Activated CD4-positive, alpha-beta T cell treated with anti-CD3 and anti-CD28 coated beads, Interleukin-2, amount 10 ng/mL, durations not matched to agents 7 days and 5 days (primary cell): ENCODE results near the gene ZNF652. TPM values are rescaled to one million over a fixed set of nuclear protein-coding genes. Genes with fewer than 3 reads are reported as not detected.

Source experiments
- CTCF ChIA-PET: fragments of 350-600 bp; sonication (Branson Sonifier 250); formaldehyde crosslinking; loops from one replicate; lab custom pipeline; 2021; ENCODE audit warnings: antibody characterized with exemption; lab: Charles Lee
- POLR2A ChIA-PET: fragments of 350-600 bp; sonication (Branson Sonifier 250); formaldehyde crosslinking; loops from one replicate; lab custom pipeline; 2021; ENCODE audit warnings: antibody characterized with exemption; lab: Charles Lee
- DNase-seq: peaks from one replicate; pipeline ENCODE4 v3.0.0-alpha.2; 2020
- H3K27ac Mint-ChIP-seq: one replicate; pipeline ENCODE4 v1.8.0; 2021; ENCODE audit warnings: mild to moderate bottlenecking, moderate library complexity, mixed read lengths
- H3K27me3 Mint-ChIP-seq: one replicate; pipeline ENCODE4 v1.8.0; 2021; ENCODE audit warnings: mixed read lengths
- H3K36me3 Mint-ChIP-seq: one replicate; pipeline ENCODE4 v1.8.0; 2021; ENCODE audit warnings: low read depth, mixed read lengths
- H3K4me1 Mint-ChIP-seq: one replicate; pipeline ENCODE4 v1.8.0; 2021; ENCODE audit warnings: mixed read lengths
- H3K4me3 Mint-ChIP-seq: one replicate; pipeline ENCODE4 v1.8.0; 2021; ENCODE audit warnings: mild to moderate bottlenecking, moderate library complexity, mixed read lengths
- H3K9me3 Mint-ChIP-seq: one replicate; pipeline ENCODE4 v1.8.0; 2021; ENCODE audit warnings: mixed read lengths
- total RNA-seq, 2 experiments: library from RNA; stranded (reverse); gene quantifications; one replicate each; pipeline ENCODE4 v1.2.3, GENCODE V29; 2021

ZNF652 gene
- total RNA-seq = 10 to 100 TPM; 32.1 to 36.2 TPM

GRCh38 chr17:49361902-49362722 is at the start of gene ZNF652:
Gene ZNF652, minus strand, starts transcription at chr17:49362250. Its CDS starts 44,525 bp downstream, at chr17:49317725.
- Mint-ChIP-seq H3K4me1 (peaks cover 63% of the 10 kb centered on the region), H3K4me3 (peak within 1 kb of the TSS; percentile 89), H3K36me3 (peaks cover 8% of the 10 kb centered on the region), H3K27ac (peak within 1 kb of the TSS; percentile 96), H3K27me3 (no peaks in the 10 kb centered on the region), H3K9me3 (no peaks in the 10 kb centered on the region)
- POLR2A ChIA-PET = interaction anchor here (0.7 kb wide), 1 partner anchor 102 kb away, joined by 3 read pairs; no protein-coding TSS in a partner anchor
- peak; percentile 95 for DNase-seq
- CTCF ChIA-PET = interaction anchor here (0.9 to 2.0 kb wide), 2 partner anchors 15 to 32 kb away, joined by 4 to 5 read pairs; no protein-coding TSS in a partner anchor

- no peak overlapping the region for H3K4me3 Mint-ChIP-seq
- no peak for DNase-seq
- no peaks in the 10 kb centered on the region for H3K27me3 Mint-ChIP-seq
- H3K27ac Mint-ChIP-seq = no peak overlapping the region
- POLR2A ChIA-PET = no interaction called here
- H3K36me3 Mint-ChIP-seq = peaks cover 53% of the 10 kb centered on the region
- CTCF ChIA-PET = interaction anchor here (0.9 to 3.9 kb wide), 7 partner anchors 11 to 161 kb away, joined by 3 to 28 read pairs (median 4); no protein-coding TSS in a partner anchor
- peaks cover 40% of the 10 kb centered on the region for H3K4me1 Mint-ChIP-seq
- no peaks in the 10 kb centered on the region for H3K9me3 Mint-ChIP-seq
Observed at GRCh38 chr17:49409066-49409465, 47.0 kb upstream of the ZNF652 start.

GRCh38 chr17:49407981-49408501 is 46.0 kb upstream of the ZNF652 start:
- H3K27ac Mint-ChIP-seq = peak overlapping the region; percentile 74
- H3K4me3 Mint-ChIP-seq = no peak overlapping the region
- H3K9me3 Mint-ChIP-seq = no peaks in the 10 kb centered on the region
- H3K27me3 Mint-ChIP-seq = no peaks in the 10 kb centered on the region
- DNase-seq = peak; percentile 86
- POLR2A ChIA-PET = interaction anchor here (0.5 to 0.6 kb wide), 2 partner anchors 111 to 237 kb away, joined by 3 to 8 read pairs; no protein-coding TSS in a partner anchor
- peaks cover 58% of the 10 kb centered on the region for H3K36me3 Mint-ChIP-seq
- peaks cover 45% of the 10 kb centered on the region for H3K4me1 Mint-ChIP-seq
- CTCF ChIA-PET = interaction anchor here (0.6 to 3.9 kb wide), 21 partner anchors 8 to 638 kb away, joined by 3 to 28 read pairs (median 3); partner anchors contain the start of gene SLC35B1

- peaks cover 46% of the 10 kb centered on the region for H3K4me1 Mint-ChIP-seq
- peaks cover 54% of the 10 kb centered on the region for H3K36me3 Mint-ChIP-seq
Observed at GRCh38 chr17:49407086-49407485, 45.0 kb upstream of the ZNF652 start.

GRCh38 chr17:49406421-49407061 is 44.5 kb upstream of the ZNF652 start:
- Mint-ChIP-seq H3K9me3 (no peaks in the 10 kb centered on the region), H3K27ac (no peak overlapping the region), H3K4me1 (peaks cover 43% of the 10 kb centered on the region), H3K4me3 (no peak overlapping the region), H3K27me3 (no peaks in the 10 kb centered on the region), H3K36me3 (peaks cover 49% of the 10 kb centered on the region)
- ChIA-PET CTCF (interaction anchor here (1.2 to 3.9 kb wide), 3 partner anchors 10 to 150 kb away, joined by 3 to 28 read pairs (median 3); no protein-coding TSS in a partner anchor), POLR2A (no interaction called here)
- peak; percentile 2 for DNase-seq

More at GRCh38 chr17:49407086-49407485, 45.0 kb upstream of the ZNF652 start:
- DNase-seq = peak; percentile 3
- H3K4me3 Mint-ChIP-seq = no peak overlapping the region
- ChIA-PET POLR2A (no interaction called here), CTCF (interaction anchor here (0.6 to 3.9 kb wide), 12 partner anchors 9 to 637 kb away, joined by 3 to 28 read pairs (median 4); no protein-coding TSS in a partner anchor)
- no peaks in the 10 kb centered on the region for H3K9me3 Mint-ChIP-seq
- no peak overlapping the region for H3K27ac Mint-ChIP-seq
- no peaks in the 10 kb centered on the region for H3K27me3 Mint-ChIP-seq

- H3K4me3 Mint-ChIP-seq = no peak overlapping the region
Observed at GRCh38 chr17:49404906-49405305, 42.9 kb upstream of the ZNF652 start.

GRCh38 chr17:49404361-49404760 is 42.3 kb upstream of the ZNF652 start:
- Mint-ChIP-seq H3K27ac (peak overlapping the region; percentile 41), H3K27me3 (no peaks in the 10 kb centered on the region), H3K9me3 (no peaks in the 10 kb centered on the region), H3K36me3 (peaks cover 42% of the 10 kb centered on the region), H3K4me3 (no peak overlapping the region), H3K4me1 (peaks cover 43% of the 10 kb centered on the region)
- CTCF ChIA-PET = no interaction called here
- POLR2A ChIA-PET = no interaction called here
- DNase-seq = peak; percentile 25

More at GRCh38 chr17:49404906-49405305, 42.9 kb upstream of the ZNF652 start:
- CTCF ChIA-PET = interaction anchor here (1.3 kb wide), 1 partner anchor 9 kb away, joined by 3 read pairs; no protein-coding TSS in a partner anchor
- Mint-ChIP-seq H3K27me3 (no peaks in the 10 kb centered on the region), H3K4me1 (peaks cover 43% of the 10 kb centered on the region), H3K27ac (no peak overlapping the region), H3K36me3 (peaks cover 42% of the 10 kb centered on the region), H3K9me3 (no peaks in the 10 kb centered on the region)
- DNase-seq = no peak
- POLR2A ChIA-PET = no interaction called here

GRCh38 chr17:49403514-49404289 is 41.7 kb upstream of the ZNF652 start:
- Mint-ChIP-seq H3K36me3 (peaks cover 36% of the 10 kb centered on the region), H3K9me3 (no peaks in the 10 kb centered on the region), H3K4me3 (no peak overlapping the region), H3K27me3 (no peaks in the 10 kb centered on the region), H3K4me1 (peaks cover 37% of the 10 kb centered on the region), H3K27ac (peak overlapping the region; percentile 41)
- ChIA-PET POLR2A (no interaction called here), CTCF (no interaction called here)
- no peak for DNase-seq

GRCh38 chr17:49402706-49403105 is 40.7 kb upstream of the ZNF652 start:
- H3K36me3 Mint-ChIP-seq = peaks cover 27% of the 10 kb centered on the region

GRCh38 chr17:49401971-49402611 is 40.0 kb upstream of the ZNF652 start:
- no peak overlapping the region for H3K4me3 Mint-ChIP-seq
- CTCF ChIA-PET = interaction anchor here (0.9 kb wide), 1 partner anchor 12 kb away, joined by 3 read pairs; the partner anchor contains the start of gene PHB1
- peaks cover 25% of the 10 kb centered on the region for H3K36me3 Mint-ChIP-seq
- no peak for DNase-seq
- H3K27ac Mint-ChIP-seq = no peak overlapping the region
- POLR2A ChIA-PET = no interaction called here
- H3K9me3 Mint-ChIP-seq = no peaks in the 10 kb centered on the region
- peaks cover 2% of the 10 kb centered on the region for H3K27me3 Mint-ChIP-seq
- peaks cover 28% of the 10 kb centered on the region for H3K4me1 Mint-ChIP-seq

More at GRCh38 chr17:49402706-49403105, 40.7 kb upstream of the ZNF652 start:
- ChIA-PET CTCF (interaction anchor here (0.9 kb wide), 1 partner anchor 12 kb away, joined by 3 read pairs; the partner anchor contains the start of gene PHB1), POLR2A (no interaction called here)
- H3K4me3 Mint-ChIP-seq = no peak overlapping the region
- peaks cover 27% of the 10 kb centered on the region for H3K4me1 Mint-ChIP-seq
- H3K27ac Mint-ChIP-seq = no peak overlapping the region
- no peaks in the 10 kb centered on the region for H3K9me3 Mint-ChIP-seq
- DNase-seq = no peak
- H3K27me3 Mint-ChIP-seq = no peaks in the 10 kb centered on the region

- no peak for DNase-seq
- Mint-ChIP-seq H3K27me3 (peaks cover 2% of the 10 kb centered on the region), H3K4me3 (no peak overlapping the region), H3K4me1 (peaks cover 24% of the 10 kb centered on the region), H3K9me3 (no peaks in the 10 kb centered on the region), H3K36me3 (peaks cover 15% of the 10 kb centered on the region), H3K27ac (no peak overlapping the region)
- POLR2A ChIA-PET = no interaction called here
- CTCF ChIA-PET = interaction anchor here (1.0 to 2.0 kb wide), 8 partner anchors 8 to 170 kb away, joined by 3 to 11 read pairs (median 4); partner anchors contain the start of gene PHB1
Observed at GRCh38 chr17:49399995-49400394, 37.9 kb upstream of the ZNF652 start.
